Middle frontal gyrus (tissue), 1 donor: ENCODE data around the gene OSBPL7.

ENCODE experiments used
- DNase-seq: peaks from one replicate; pipeline ENCODE4 v3.0.0-alpha.2; 2015; ENCODE audit warnings: low spot score; ENCODE audit errors: extremely low spot score

OSBPL7 gene

GRCh38 chr17:47808036-47808829, 13.4 kb downstream of the OSBPL7 start:
- DNase-seq, result no peak

GRCh38 chr17:47807421-47807820, 14.2 kb downstream of the OSBPL7 start:
- no peak for DNase-seq

GRCh38 chr17:47806913-47807255, 14.7 kb downstream of the OSBPL7 start:
- DNase-seq, result peak; percentile 20

- no peak for DNase-seq
These were observed 15.3 kb downstream of the OSBPL7 start for GRCh38 chr17:47806026-47806912.

GRCh38 chr17:47804461-47804860, 17.1 kb downstream of the OSBPL7 start:
- DNase-seq, result no peak

GRCh38 chr17:47803751-47804150, 17.8 kb downstream of the OSBPL7 start:
- DNase-seq, result no peak

- DNase-seq, result no peak
These were observed 18.4 kb downstream of the OSBPL7 start for GRCh38 chr17:47803201-47803600.

- no peak for DNase-seq
These were observed 19.1 kb downstream of the OSBPL7 start for GRCh38 chr17:47802341-47803022.

- no peak for DNase-seq
These were observed 19.7 kb downstream of the OSBPL7 start for GRCh38 chr17:47801906-47802305.

GRCh38 chr17:47801176-47801765, 20.3 kb downstream of the OSBPL7 start:
- no peak for DNase-seq

- no peak for DNase-seq
These were observed 20.9 kb downstream of the OSBPL7 start for GRCh38 chr17:47800686-47801085.

- DNase-seq, result no peak
These were observed 23.8 kb downstream of the OSBPL7 start for GRCh38 chr17:47797797-47798196.

GRCh38 chr17:47792979-47793378, 28.6 kb downstream of the OSBPL7 start:
- no peak for DNase-seq

- no peak for DNase-seq
These were observed 29.1 kb downstream of the OSBPL7 start for GRCh38 chr17:47792457-47792856.

- DNase-seq, result no peak
These were observed 30.6 kb downstream of the OSBPL7 start for GRCh38 chr17:47791025-47791424.

GRCh38 chr17:47789611-47790561, 31.7 kb downstream of the OSBPL7 start:
- no peak for DNase-seq

GRCh38 chr17:47785538-47786123, 36.0 kb downstream of the OSBPL7 start:
- no peak for DNase-seq

GRCh38 chr17:47781397-47781796, 40.2 kb downstream of the OSBPL7 start:
- no peak for DNase-seq

GRCh38 chr17:47778184-47778635, 43.4 kb downstream of the OSBPL7 start:
- no peak for DNase-seq
